C4-2B (cell line): ENCODE results near the gene RPS6KB2.

Experiments
- H3K27ac ChIP-seq: fragments of 450-650 bp; 2 replicates; pipeline ENCODE4 v1.5.1; 2017
- ZFX ChIP-seq: fragments of 450-650 bp; IDR thresholded peaks from 2 replicates; pipeline ENCODE4 v1.6.1; 2017
- TF ChIP-seq, protein P1 (sequence below): fragments of 450-650 bp; conservative IDR thresholded peaks from 2 replicates; pipeline ENCODE4 v1.5.1; 2017; ENCODE audit warnings: mild to moderate bottlenecking

Gene RPS6KB2

GRCh38 chr11:67440229-67441097 is 12.2 kb downstream of the RPS6KB2 start:
- no peak for TF ChIP-seq ZFX
- TF ChIP-seq, protein P1, sequence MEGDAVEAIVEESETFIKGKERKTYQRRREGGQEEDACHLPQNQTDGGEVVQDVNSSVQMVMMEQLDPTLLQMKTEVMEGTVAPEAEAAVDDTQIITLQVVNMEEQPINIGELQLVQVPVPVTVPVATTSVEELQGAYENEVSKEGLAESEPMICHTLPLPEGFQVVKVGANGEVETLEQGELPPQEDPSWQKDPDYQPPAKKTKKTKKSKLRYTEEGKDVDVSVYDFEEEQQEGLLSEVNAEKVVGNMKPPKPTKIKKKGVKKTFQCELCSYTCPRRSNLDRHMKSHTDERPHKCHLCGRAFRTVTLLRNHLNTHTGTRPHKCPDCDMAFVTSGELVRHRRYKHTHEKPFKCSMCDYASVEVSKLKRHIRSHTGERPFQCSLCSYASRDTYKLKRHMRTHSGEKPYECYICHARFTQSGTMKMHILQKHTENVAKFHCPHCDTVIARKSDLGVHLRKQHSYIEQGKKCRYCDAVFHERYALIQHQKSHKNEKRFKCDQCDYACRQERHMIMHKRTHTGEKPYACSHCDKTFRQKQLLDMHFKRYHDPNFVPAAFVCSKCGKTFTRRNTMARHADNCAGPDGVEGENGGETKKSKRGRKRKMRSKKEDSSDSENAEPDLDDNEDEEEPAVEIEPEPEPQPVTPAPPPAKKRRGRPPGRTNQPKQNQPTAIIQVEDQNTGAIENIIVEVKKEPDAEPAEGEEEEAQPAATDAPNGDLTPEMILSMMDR: no peak
- no peak overlapping the region for H3K27ac ChIP-seq

GRCh38 chr11:67441098-67441563 is 12.8 kb downstream of the RPS6KB2 start:
- H3K27ac ChIP-seq: no peak overlapping the region
- TF ChIP-seq, protein P1: no peak
- TF ChIP-seq ZFX: no peak

GRCh38 chr11:67441731-67442351 is 13.5 kb downstream of the RPS6KB2 start:
- peak overlapping the region; percentile 96 for H3K27ac ChIP-seq
- TF ChIP-seq ZFX: no peak
- TF ChIP-seq, protein P1: no peak

GRCh38 chr11:67442504-67443404 is 14.5 kb downstream of the RPS6KB2 start:
- peak overlapping the region; percentile 96 for H3K27ac ChIP-seq

GRCh38 chr11:67445515-67445914 is 17.2 kb downstream of the RPS6KB2 start:
- no peak overlapping the region for H3K27ac ChIP-seq

More at GRCh38 chr11:67442504-67443404, 14.5 kb downstream of the RPS6KB2 start:
- no peak for TF ChIP-seq ZFX
- TF ChIP-seq, protein P1: no peak

DNA sequence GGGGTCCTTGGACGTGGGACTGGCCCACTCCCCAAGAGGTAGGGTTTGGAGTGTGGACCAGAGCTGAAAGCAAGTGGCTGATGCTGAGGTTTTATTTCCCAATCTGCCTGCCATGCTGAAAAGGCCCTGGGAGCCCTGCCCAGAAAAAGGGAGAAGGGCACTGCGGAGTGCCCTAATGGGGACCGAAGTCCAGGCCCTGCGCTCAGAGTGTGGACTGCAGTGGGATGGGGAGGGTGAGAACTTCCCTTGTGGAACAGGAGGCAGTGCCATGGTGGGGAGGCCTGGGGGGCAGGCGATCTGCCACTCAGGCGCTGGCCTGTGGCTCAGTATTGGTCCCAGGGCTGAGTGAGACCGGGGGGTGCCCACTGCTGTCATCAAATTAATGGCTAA is 19.9 kb downstream of the RPS6KB2 start:
- TF ChIP-seq, protein P1: no peak
- no peak for TF ChIP-seq ZFX
- no peak overlapping the region for H3K27ac ChIP-seq

More at GRCh38 chr11:67445515-67445914, 17.2 kb downstream of the RPS6KB2 start:
- TF ChIP-seq ZFX: no peak
- TF ChIP-seq, protein P1: no peak
